ENCODE data around the gene ANXA9. TPM values are rescaled to one million over a fixed set of nuclear protein-coding genes. Genes with fewer than 3 reads are reported as not detected.

The ANXA9 gene
- total and polyA plus RNA-seq, 2 experiments from 2014 or later = 1.4 to 2.2 TPM

- Histone ChIP-seq H3K4me3 (no peak overlapping the region), H3K27ac (ENCODE audit: low read depth) (no peak overlapping the region), H3K4me2 (no peak overlapping the region), H3K4me1 (ENCODE audit: insufficient read depth) (no peaks in the 10 kb centered on the region), H3K36me3 (ENCODE audit: insufficient read depth) (peaks cover 61% of the 10 kb centered on the region), H2AFZ (no peak overlapping the region), H3K9me2 (ENCODE audit: insufficient read depth) (no peaks in the 10 kb centered on the region), H4K20me1 (replicated peaks; ENCODE audit: insufficient read depth) (no peaks in the 10 kb centered on the region; the same call in 1 of the 2 replicates), H3K79me2 (replicated peaks; ENCODE audit: insufficient read depth) (no peaks in the 10 kb centered on the region), H3F3A (replicated peaks; ENCODE audit: low read depth) (no peaks in the 10 kb centered on the region), H3K27me3 (ENCODE audit: insufficient read depth) (no peaks in the 10 kb centered on the region)
- no peak for ATAC-seq
- Mint-ChIP-seq H3K27ac (no peak overlapping the region), H3K9me3 (no peaks in the 10 kb centered on the region), H3K36me3 (ENCODE audit: low read depth) (peaks cover 83% of the 10 kb centered on the region), H3K4me1 (no peaks in the 10 kb centered on the region), H3K27me3 (ENCODE audit: insufficient read depth, low read depth, poor library complexity) (no peaks in the 10 kb centered on the region), H3K4me3 (no peak overlapping the region)
- DNase-seq (ENCODE audit: low spot score) = no peak
- TF ChIP-seq NANOG (IDR thresholded peaks at IDR 0.05; ENCODE audit: borderline replicate concordance) (no peak), JUNB (IDR thresholded peaks at IDR 0.05; ENCODE audit: unreplicated experiment) (no peak), ZNF114 (CRISPR knock-in tag; IDR thresholded peaks at IDR 0.05) (no peak), ETS1 (IDR thresholded peaks at IDR 0.05) (no peak), CTCF (conservative IDR thresholded peaks at IDR 0.05; ENCODE audit: low read depth in 2 of 2) (no peak), REST (IDR thresholded peaks at IDR 0.05; ENCODE audit: unreplicated experiment) (no peak), EZH2phosphoT487 (IDR thresholded peaks at IDR 0.05; ENCODE audit: unreplicated experiment) (no peak), STAT1 (IDR thresholded peaks at IDR 0.05; ENCODE audit: unreplicated experiment) (no peak), POLR2AphosphoS5 (IDR thresholded peaks at IDR 0.05; ENCODE audit: low read depth) (no peak)
Observed at GRCh38 chr1:150954708-150955107, 27.4 kb upstream of the ANXA9 start.

GRCh38 chr1:150955280-150955679 is 26.8 kb upstream of the ANXA9 start:
- H3K4me2 ChIP-seq = no peak overlapping the region
- ATAC-seq (no peak), DNase-seq (ENCODE audit: low spot score) (no peak)
- no peaks in the 10 kb centered on the region for H3K27me3 Mint-ChIP-seq (ENCODE audit: insufficient read depth, low read depth, poor library complexity)
- no peak overlapping the region for H3K4me3 Mint-ChIP-seq
- H3K27me3 ChIP-seq (ENCODE audit: insufficient read depth) = no peaks in the 10 kb centered on the region
- H2AFZ ChIP-seq = no peak overlapping the region
- H3K9me3 Mint-ChIP-seq = no peaks in the 10 kb centered on the region
- no peaks in the 10 kb centered on the region; the same call in 1 of the 2 replicates for H4K20me1 ChIP-seq (replicated peaks; ENCODE audit: insufficient read depth)
- no peak overlapping the region for H3K27ac ChIP-seq (ENCODE audit: low read depth)
- H3K27ac Mint-ChIP-seq = no peak overlapping the region
- TF ChIP-seq REST (IDR thresholded peaks at IDR 0.05; ENCODE audit: unreplicated experiment) = no peak
- TF ChIP-seq CTCF (conservative IDR thresholded peaks at IDR 0.05; ENCODE audit: low read depth in 2 of 2) = no peak
- TF ChIP-seq NANOG (IDR thresholded peaks at IDR 0.05; ENCODE audit: borderline replicate concordance) = no peak
- H3K36me3 Mint-ChIP-seq (ENCODE audit: low read depth) = peaks cover 82% of the 10 kb centered on the region
- H3K36me3 ChIP-seq (ENCODE audit: insufficient read depth) = peaks cover 60% of the 10 kb centered on the region
- no peaks in the 10 kb centered on the region for H3K4me1 Mint-ChIP-seq
- H3K9me2 ChIP-seq (ENCODE audit: insufficient read depth) = no peaks in the 10 kb centered on the region
- H3K4me3 ChIP-seq = no peak overlapping the region
- no peaks in the 10 kb centered on the region for H3K4me1 ChIP-seq (ENCODE audit: insufficient read depth)
- H3K79me2 ChIP-seq (replicated peaks; ENCODE audit: insufficient read depth) = no peaks in the 10 kb centered on the region
- no peaks in the 10 kb centered on the region for H3F3A ChIP-seq (replicated peaks; ENCODE audit: low read depth)
